Osteocyte (in vitro differentiated cells): Measurements from ENCODE around the gene SCAMP3. TPM values are rescaled to one million over a fixed set of nuclear protein-coding genes. Genes with fewer than 3 reads are reported as not detected.

ENCODE experiments used
- DNase-seq: peaks from one replicate; pipeline ENCODE4 v3.0.0; 2021; ENCODE audit warnings: mixed read lengths; ENCODE audit not compliant: unreplicated experiment; ENCODE audit errors: extremely low spot score
- H3K27ac Mint-ChIP-seq: one replicate; pipeline ENCODE4 v1.8.0; 2021; ENCODE audit warnings: mild to moderate bottlenecking, mixed read lengths; ENCODE audit not compliant: unreplicated experiment
- H3K27me3 Mint-ChIP-seq: one replicate; pipeline ENCODE4 v1.8.0; 2021; ENCODE audit warnings: mixed read lengths; ENCODE audit not compliant: unreplicated experiment
- H3K36me3 Mint-ChIP-seq: one replicate; pipeline ENCODE4 v1.8.0; 2021; ENCODE audit warnings: mixed read lengths; ENCODE audit not compliant: unreplicated experiment
- H3K4me1 Mint-ChIP-seq: one replicate; pipeline ENCODE4 v1.8.0; 2021; ENCODE audit warnings: mixed read lengths; ENCODE audit not compliant: unreplicated experiment
- H3K4me3 Mint-ChIP-seq: one replicate; pipeline ENCODE4 v1.8.0; 2021; ENCODE audit warnings: mild to moderate bottlenecking, moderate library complexity, mixed read lengths; ENCODE audit not compliant: unreplicated experiment
- H3K9me3 Mint-ChIP-seq: one replicate; pipeline ENCODE4 v1.8.0; 2021; ENCODE audit warnings: mixed read lengths; ENCODE audit not compliant: unreplicated experiment
- total RNA-seq: library from RNA; stranded (reverse); gene quantifications from 2 replicates; pipeline ENCODE4 v1.2.1, GENCODE V29; 2021
- TF ChIP-seq, protein P1 (sequence below): fragments of 200-600 bp; sonication (generic); IDR thresholded peaks from 2 replicates; pipeline ENCODE4 v1.5.0; 2021; ENCODE audit warnings: antibody characterized with exemption, mild to moderate bottlenecking, moderate library complexity

The SCAMP3 gene
- total RNA-seq, 1 donor from 2014 or later: 73.7 TPM

DNA sequence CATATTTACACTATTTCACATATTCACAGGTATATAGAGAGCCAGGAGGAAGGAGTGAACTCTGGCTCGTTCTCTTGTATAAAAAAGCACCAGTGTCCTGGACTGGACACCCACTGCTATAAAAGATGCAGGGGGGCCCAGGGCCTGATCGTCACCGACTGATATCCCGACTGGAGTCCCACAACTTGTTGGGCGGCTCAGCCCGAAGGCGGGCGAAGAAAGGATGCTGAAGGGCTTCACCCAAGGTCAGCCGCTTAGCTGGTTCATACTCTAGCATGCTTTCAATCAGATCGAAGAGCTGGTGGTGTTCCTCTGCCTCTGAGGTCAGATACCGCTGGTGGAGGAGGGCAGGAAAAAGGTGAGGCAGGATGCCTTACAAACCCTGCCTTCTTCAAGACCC is 907 bp upstream of the SCAMP3 start:
- H3K4me3 Mint-ChIP-seq: peak overlapping the region; percentile 1
- H3K27ac Mint-ChIP-seq: peak overlapping the region; percentile 43
- H3K36me3 Mint-ChIP-seq: peaks cover 40% of the 10 kb centered on the region
- TF ChIP-seq, protein P1, sequence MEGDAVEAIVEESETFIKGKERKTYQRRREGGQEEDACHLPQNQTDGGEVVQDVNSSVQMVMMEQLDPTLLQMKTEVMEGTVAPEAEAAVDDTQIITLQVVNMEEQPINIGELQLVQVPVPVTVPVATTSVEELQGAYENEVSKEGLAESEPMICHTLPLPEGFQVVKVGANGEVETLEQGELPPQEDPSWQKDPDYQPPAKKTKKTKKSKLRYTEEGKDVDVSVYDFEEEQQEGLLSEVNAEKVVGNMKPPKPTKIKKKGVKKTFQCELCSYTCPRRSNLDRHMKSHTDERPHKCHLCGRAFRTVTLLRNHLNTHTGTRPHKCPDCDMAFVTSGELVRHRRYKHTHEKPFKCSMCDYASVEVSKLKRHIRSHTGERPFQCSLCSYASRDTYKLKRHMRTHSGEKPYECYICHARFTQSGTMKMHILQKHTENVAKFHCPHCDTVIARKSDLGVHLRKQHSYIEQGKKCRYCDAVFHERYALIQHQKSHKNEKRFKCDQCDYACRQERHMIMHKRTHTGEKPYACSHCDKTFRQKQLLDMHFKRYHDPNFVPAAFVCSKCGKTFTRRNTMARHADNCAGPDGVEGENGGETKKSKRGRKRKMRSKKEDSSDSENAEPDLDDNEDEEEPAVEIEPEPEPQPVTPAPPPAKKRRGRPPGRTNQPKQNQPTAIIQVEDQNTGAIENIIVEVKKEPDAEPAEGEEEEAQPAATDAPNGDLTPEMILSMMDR: no peak
- H3K4me1 Mint-ChIP-seq: peaks cover 22% of the 10 kb centered on the region
- DNase-seq: no peak
- no peaks in the 10 kb centered on the region for H3K9me3 Mint-ChIP-seq
- H3K27me3 Mint-ChIP-seq: no peaks in the 10 kb centered on the region

DNA sequence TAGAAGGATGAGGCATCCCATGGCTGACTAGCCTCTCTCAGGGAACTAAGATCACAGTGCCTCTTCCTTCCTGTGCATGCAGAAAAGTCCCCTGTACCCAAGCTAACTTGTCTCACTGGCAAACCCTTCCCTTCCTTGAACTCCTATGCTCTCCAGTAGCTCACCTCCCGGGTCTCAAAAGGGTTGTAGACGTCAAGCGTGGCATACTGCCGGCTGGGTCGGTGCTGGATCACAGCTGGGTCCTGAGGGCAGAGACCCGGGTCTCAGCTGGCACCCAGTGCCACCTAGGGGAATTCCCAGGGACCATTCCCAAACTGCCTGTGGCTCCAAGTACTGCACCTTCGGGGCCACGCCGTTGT is 688 bp downstream of the SCAMP3 start:
- H3K4me1 Mint-ChIP-seq: peaks cover 26% of the 10 kb centered on the region
- DNase-seq: no peak
- no peaks in the 10 kb centered on the region for H3K27me3 Mint-ChIP-seq
- peak overlapping the region; percentile 97 for H3K4me3 Mint-ChIP-seq
- TF ChIP-seq, protein P1: no peak
- H3K9me3 Mint-ChIP-seq: no peaks in the 10 kb centered on the region
- H3K27ac Mint-ChIP-seq: peak overlapping the region; percentile 93
- H3K36me3 Mint-ChIP-seq: peaks cover 35% of the 10 kb centered on the region

DNA sequence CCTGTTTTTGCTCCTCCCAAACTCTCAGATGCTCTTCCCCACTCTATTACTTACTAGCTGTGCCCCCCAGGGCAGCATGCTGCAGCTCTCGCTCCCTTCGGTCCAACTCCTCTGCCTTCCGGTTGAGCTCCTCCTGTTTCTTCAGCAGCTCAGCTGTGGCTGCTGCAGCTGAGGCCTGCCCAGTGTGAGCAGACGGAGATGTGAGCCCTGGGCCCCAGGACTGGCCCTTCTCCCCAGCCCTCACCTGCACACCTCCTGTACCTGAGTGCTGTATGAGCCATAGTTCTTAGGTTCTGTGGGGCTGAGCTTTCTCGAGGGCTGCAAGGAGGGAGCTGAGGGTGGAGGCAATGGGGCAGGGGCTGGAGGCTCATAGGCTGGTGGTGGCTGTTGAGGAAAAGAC is 1.9 kb downstream of the SCAMP3 start:
- Mint-ChIP-seq H3K36me3 (peaks cover 29% of the 10 kb centered on the region), H3K4me3 (no peak overlapping the region)
- no peak for DNase-seq

DNA sequence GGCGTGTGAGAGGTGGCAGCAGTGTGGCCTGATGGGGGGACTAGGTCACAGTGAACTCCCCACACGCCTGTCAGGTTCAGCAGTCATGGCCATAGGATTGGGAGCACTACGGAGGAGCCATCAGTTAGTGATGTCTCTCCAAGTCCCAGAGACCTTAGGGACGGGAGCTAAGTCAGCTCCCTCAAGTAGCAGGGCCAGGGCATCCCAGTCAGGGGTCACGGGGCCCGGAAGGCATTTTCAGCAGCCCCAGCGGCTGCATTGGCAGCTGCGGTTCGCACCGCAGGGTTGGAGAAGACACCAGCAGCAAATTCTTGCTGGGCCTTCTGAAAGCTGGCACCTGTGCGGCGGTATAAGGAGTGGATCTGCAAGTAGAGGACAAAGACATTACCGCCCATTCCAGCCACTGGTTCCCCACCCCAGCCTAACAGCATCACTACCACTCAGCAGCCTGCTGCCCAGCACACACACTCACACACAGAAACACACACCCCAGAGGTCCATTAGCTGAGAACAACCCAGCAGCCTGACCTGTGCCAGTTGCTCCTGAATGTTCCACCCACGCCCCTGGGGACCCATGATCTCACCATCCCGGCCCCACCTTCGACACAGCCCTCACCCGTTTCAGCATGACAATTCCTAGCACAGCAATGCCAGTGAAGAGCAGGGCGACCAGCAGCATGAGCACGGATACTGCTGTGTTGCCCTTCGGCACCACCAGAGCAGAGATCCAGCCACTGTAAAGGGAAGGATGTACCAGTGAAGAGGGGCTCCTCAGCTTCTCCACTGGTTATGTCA is 5.9 kb downstream of the SCAMP3 start:
- TF ChIP-seq, protein P1: no peak
- H3K27ac Mint-ChIP-seq: peak overlapping the region; percentile 95
- peaks cover 12% of the 10 kb centered on the region for H3K36me3 Mint-ChIP-seq
- peaks cover 36% of the 10 kb centered on the region for H3K4me1 Mint-ChIP-seq
- no peaks in the 10 kb centered on the region for H3K9me3 Mint-ChIP-seq
- H3K27me3 Mint-ChIP-seq: no peaks in the 10 kb centered on the region
- H3K4me3 Mint-ChIP-seq: peak overlapping the region; percentile 79
- no peak for DNase-seq

More for the DNA sequence above, 1.9 kb downstream of the SCAMP3 start:
- no peaks in the 10 kb centered on the region for H3K27me3 Mint-ChIP-seq
- H3K27ac Mint-ChIP-seq: peak overlapping the region; percentile 27
- H3K9me3 Mint-ChIP-seq: no peaks in the 10 kb centered on the region
- TF ChIP-seq, protein P1: no peak
- peaks cover 32% of the 10 kb centered on the region for H3K4me1 Mint-ChIP-seq

DNA sequence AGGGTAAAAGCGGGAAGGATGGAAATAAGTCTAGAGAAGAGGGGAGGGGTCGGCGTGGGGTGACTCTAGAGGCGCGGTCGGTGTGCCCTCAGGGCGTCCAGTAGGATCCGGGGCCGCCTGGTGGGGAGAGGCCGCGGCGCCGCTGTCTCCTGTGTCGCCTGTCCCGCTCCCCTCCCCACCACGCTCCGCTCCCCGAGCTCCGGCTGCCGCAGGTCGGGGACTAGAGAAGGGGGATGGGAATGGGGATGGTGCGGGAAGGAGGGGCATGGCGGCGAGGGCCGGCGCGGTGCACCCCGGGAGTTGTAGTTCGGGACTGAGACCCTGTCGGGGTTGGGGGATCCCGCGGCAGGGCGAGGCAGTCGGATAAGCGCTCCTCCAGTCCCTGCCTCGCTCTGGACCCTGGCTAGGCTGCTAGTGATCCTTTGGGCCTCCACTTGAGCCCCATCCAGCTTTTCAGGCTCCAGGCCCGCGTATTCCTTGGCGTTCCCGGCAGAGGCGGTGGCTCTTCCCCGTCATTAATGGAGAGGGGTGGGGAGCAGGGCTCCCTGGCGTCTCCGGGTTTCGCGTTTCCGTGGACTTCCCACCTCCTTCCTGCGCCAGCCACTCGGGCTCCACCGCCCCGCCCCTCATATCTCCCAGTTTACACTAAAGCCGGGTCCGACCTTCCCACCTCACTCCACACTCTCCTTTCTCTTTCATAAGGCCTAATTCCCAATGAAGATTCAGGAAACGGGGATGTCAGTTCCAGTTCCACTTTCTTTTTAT is 6.7 kb downstream of the SCAMP3 start, which contains the start of gene ENTREP3:
TSS of gene ENTREP3 (minus strand) at position 241 of the 765 bp plus-strand sequence. CDS start 606 bp downstream, outside the sequence.
- TF ChIP-seq, protein P1: no peak
- Mint-ChIP-seq H3K27me3 (no peaks in the 10 kb centered on the region), H3K4me3 (peak within 1 kb of the TSS; percentile 79), H3K36me3 (peaks cover 12% of the 10 kb centered on the region), H3K27ac (peak within 1 kb of the TSS; percentile 95), H3K4me1 (peaks cover 34% of the 10 kb centered on the region), H3K9me3 (no peaks in the 10 kb centered on the region)
- peak; percentile 95 for DNase-seq
